IMR-90 (cell line): ENCODE results near the gene DYRK1A. TPM values are rescaled to one million over a fixed set of nuclear protein-coding genes. Genes with fewer than 3 reads are reported as not detected.

Experiments used
- ATAC-seq: fragments of 200-7000 bp; cut with Tn5 transposase; 2 replicates; pipeline ENCODE4 v1.9.1; 2020; ENCODE audit warnings: low read depth, mild to moderate bottlenecking, moderate library complexity
- BruUV-seq: library from RNA; stranded (reverse); fragments of 400-500 nt; replicated peaks from 2 replicates; lab custom pipeline; 2021; lab: Mats Ljungman, UMichigan
- CTCF ChIA-PET: fragments of 300-600 bp; formaldehyde crosslinking; extraction: SDS; loops from one replicate; lab custom pipeline; 2021; ENCODE audit warnings: antibody characterized with exemption; lab: Yijun Ruan, JAX
- POLR2A ChIA-PET: fragments of 300-600 bp; sonication (Branson Sonifier 250); formaldehyde crosslinking; loops from one replicate; lab custom pipeline; 2022; ENCODE audit warnings: antibody characterized with exemption; ENCODE audit not compliant: unreplicated experiment; lab: Charles Lee
- DNase-seq: peaks from one replicate; pipeline ENCODE4 v3.0.0; 2013
- H2AFZ ChIP-seq: replicated peaks from 2 replicates; pipeline ENCODE3; 2013; ENCODE audit warnings: low read length, mild to moderate bottlenecking; ENCODE audit not compliant: poor library complexity
- H2AK5ac ChIP-seq: 2 replicates; pipeline ENCODE4 v1.6.1; 2013; ENCODE audit warnings: low read depth, low read length, inconsistent platforms
- H2AK9ac ChIP-seq: replicated peaks from 2 replicates; pipeline ENCODE3; 2013; ENCODE audit warnings: mild to moderate bottlenecking, low read depth, low read length, moderate library complexity; ENCODE audit not compliant: poor library complexity
- H2BK120ac ChIP-seq: 2 replicates; pipeline ENCODE4 v1.6.1; 2013; ENCODE audit warnings: low read depth, low read length, inconsistent platforms
- H2BK15ac ChIP-seq: 3 replicates; pipeline ENCODE4 v1.6.1; 2013; ENCODE audit warnings: low read depth, low read length, inconsistent platforms
- H2BK20ac ChIP-seq: 2 replicates; pipeline ENCODE4 v1.6.1; 2013; ENCODE audit warnings: low read depth, mild to moderate bottlenecking, inconsistent platforms, low read length, moderate library complexity
- H2BK5ac ChIP-seq: 2 replicates; pipeline ENCODE4 v1.6.1; 2013; ENCODE audit warnings: mild to moderate bottlenecking, low read depth, low read length, inconsistent platforms; ENCODE audit not compliant: poor library complexity, severe bottlenecking
- H3K14ac ChIP-seq: replicated peaks from 2 replicates; pipeline ENCODE4 v1.6.1; 2013; ENCODE audit warnings: low read depth, low read length, inconsistent platforms
- H3K18ac ChIP-seq: 2 replicates; pipeline ENCODE4 v1.6.1; 2013; ENCODE audit warnings: low read depth, low read length, control low read depth
- H3K23ac ChIP-seq: 2 replicates; pipeline ENCODE4 v1.6.1; 2013; ENCODE audit warnings: low read depth, low read length, inconsistent platforms
- H3K27ac ChIP-seq: 2 replicates; pipeline ENCODE4 v1.5.1; 2013; ENCODE audit warnings: mild to moderate bottlenecking, control low read depth, low read length; ENCODE audit not compliant: insufficient read depth
- H3K27me3 ChIP-seq: 2 replicates; pipeline ENCODE4 v1.6.1; 2013; ENCODE audit warnings: low read length; ENCODE audit not compliant: control insufficient read depth, insufficient read depth
- H3K36me3 ChIP-seq: 2 replicates; pipeline ENCODE4 v1.6.1; 2013; ENCODE audit warnings: low read length, mixed read lengths; ENCODE audit not compliant: control insufficient read depth, insufficient read depth
- H3K4ac ChIP-seq: 2 replicates; pipeline ENCODE4 v1.6.1; 2013; ENCODE audit warnings: low read depth, low read length, inconsistent platforms
- H3K4me1 ChIP-seq: 2 replicates; pipeline ENCODE4 v1.6.1; 2013; ENCODE audit warnings: low read length, mixed read lengths; ENCODE audit not compliant: control insufficient read depth, insufficient read depth
- H3K4me2 ChIP-seq: 2 replicates; pipeline ENCODE4 v1.6.1; 2013; ENCODE audit warnings: low read depth, mild to moderate bottlenecking, control low read depth, low read length, moderate library complexity
- H3K4me3 ChIP-seq: 2 replicates; pipeline ENCODE4 v1.5.1; 2013; ENCODE audit warnings: low read depth, mild to moderate bottlenecking, control low read depth, low read length, moderate library complexity; ENCODE audit not compliant: insufficient read depth
- H3K56ac ChIP-seq: 2 replicates; pipeline ENCODE4 v1.6.1; 2013; ENCODE audit warnings: low read length, inconsistent platforms; ENCODE audit not compliant: insufficient read depth; ENCODE audit errors: extremely low read depth
- H3K79me1 ChIP-seq, 2 experiments: 2 replicates each; pipeline ENCODE4 v1.6.1; 2013; ENCODE audit warnings: low read length in 2 of 2, inconsistent platforms in 1 of 2, low read depth in 1 of 2
- H3K9ac ChIP-seq: 2 replicates; pipeline ENCODE4 v1.6.1; 2013; ENCODE audit warnings: low read depth, low read length, control low read depth
- H3K9me1 ChIP-seq: 2 replicates; pipeline ENCODE4 v1.6.1; 2013; ENCODE audit warnings: low read length, inconsistent platforms; ENCODE audit not compliant: insufficient read depth
- H3K9me3 ChIP-seq: 2 replicates; pipeline ENCODE4 v1.6.1; 2013; ENCODE audit warnings: low read length; ENCODE audit not compliant: control insufficient read depth, insufficient read depth
- H4K20me1 ChIP-seq: 2 replicates; pipeline ENCODE4 v1.6.1; 2013; ENCODE audit warnings: low read length, inconsistent platforms; ENCODE audit not compliant: insufficient read depth
- H4K5ac ChIP-seq: 2 replicates; pipeline ENCODE4 v1.6.1; 2013; ENCODE audit warnings: mild to moderate bottlenecking, low read depth, low read length, control low read depth
- H4K8ac ChIP-seq, 2 experiments: 2 replicates each; pipeline ENCODE4 v1.6.1; 2013; ENCODE audit warnings: low read depth in 2 of 2, low read length in 2 of 2, control low read depth in 1 of 2, inconsistent platforms in 1 of 2
- H4K91ac ChIP-seq: 2 replicates; pipeline ENCODE4 v1.6.1; 2013; ENCODE audit warnings: low read depth, low read length, inconsistent platforms; ENCODE audit not compliant: insufficient read depth
- BHLHE40 ChIP-seq: fragments of 150-350 bp; IDR thresholded peaks from 2 replicates; pipeline ENCODE4 v1.6.1; 2016; ENCODE audit warnings: mild to moderate bottlenecking, low read depth, low read length
- MAZ ChIP-seq: IDR thresholded peaks from 2 replicates; pipeline ENCODE4 v1.6.1; 2012; ENCODE audit warnings: low read depth, mild to moderate bottlenecking, low read length, improper control_type of control experiment, moderate library complexity, borderline replicate concordance
- RAD21 ChIP-seq: IDR thresholded peaks from 2 replicates; pipeline ENCODE4 v1.6.1; 2012; ENCODE audit warnings: low read length, improper control_type of control experiment
- RCOR1 ChIP-seq: IDR thresholded peaks from 2 replicates; pipeline ENCODE4 v1.6.1; 2012; ENCODE audit warnings: mild to moderate bottlenecking, low read length, improper control_type of control experiment; ENCODE audit not compliant: insufficient replicate concordance
- SMC3 ChIP-seq: fragments of 150-350 bp; IDR thresholded peaks from 2 replicates; pipeline ENCODE4 v1.6.1; 2016; ENCODE audit warnings: low read depth, mild to moderate bottlenecking, antibody characterized with exemption, low read length, moderate library complexity
- WGBS, 2 experiments: methylation state at CpG; one replicate each; pipeline versions ENCODE4 v1.1.5 to v1.1.7; 2013; ENCODE audit warnings: missing lambda C conversion rate in 2 of 2; ENCODE audit not compliant: insufficient read length in 1 of 2; ENCODE audit errors: extremely low coverage in 2 of 2; 5-methylcytosine and 5-hydroxymethylcytosine counted together
- dilution Hi-C: fragments of 300-500 bp; cut with HindIII; formaldehyde crosslinking; loops from one replicate; pipeline ENCODE4 v1.14.3; 2018; ENCODE audit warnings: low sequenced_read_pairs; ENCODE audit not compliant: unreplicated experiment
- in situ Hi-C: fragments of 300-500 bp; cut with MboI; formaldehyde crosslinking; loops from 3 replicates; pipeline ENCODE4 v1.14.3; 2019; ENCODE audit warnings: low sequenced_read_pairs, inconsistent platforms, mixed read lengths
- intact Hi-C: fragments of 100-400 bp; cut with micrococcal nuclease; formaldehyde crosslinking; loops from 2 replicates; pipeline ENCODE4 v1.10.0; 2022
- polyA plus RNA-seq, 3 experiments: library from polyadenylated mRNA; depleted of rRNA; stranded (reverse); fragments of >200 nt; gene quantifications; 2 replicates each; pipeline ENCODE4 v1.2.3, GENCODE V29; 2012; ENCODE audit warnings: low replicate concordance in 1 of 3
- total RNA-seq: library from RNA; depleted of rRNA; stranded (reverse); fragments of >200 nt; gene quantifications from 2 replicates; pipeline ENCODE4 v1.2.3, GENCODE V29; 2012

The DYRK1A gene
- total and polyA plus RNA-seq, 2 of the 4 experiments (the other 2 are of a cell fraction), result 18.6 to 50.5 TPM

DNA sequence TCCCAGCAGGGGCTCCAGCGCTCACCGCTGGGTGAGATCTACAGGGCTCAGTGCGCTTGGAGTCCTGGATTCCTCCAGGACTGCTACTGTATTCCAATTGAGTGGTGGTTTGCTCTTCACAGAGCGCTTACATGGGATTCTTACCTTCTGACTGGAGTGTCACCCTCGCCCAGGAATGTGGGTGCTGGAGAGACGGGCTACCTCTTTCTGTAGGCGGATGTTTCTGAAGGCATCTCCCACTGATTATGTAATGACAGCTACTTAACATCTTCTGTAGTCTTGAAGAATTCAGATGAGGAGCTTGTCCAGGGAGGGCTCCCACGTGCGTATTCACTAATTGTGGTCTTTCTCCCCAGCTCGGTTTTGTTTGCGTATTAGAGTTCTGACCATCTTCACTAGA lies 154.2 kb downstream of the DYRK1A start:
- DNase-seq (no peak), ATAC-seq (no peak)
- 93% methylated on average over 3 of the region's 11 CpGs; no CpG with 5 or more reads in 1 of the 2 experiments for WGBS, 2 experiments
- ChIA-PET CTCF (no interaction called here), POLR2A (no interaction called here)
- no peak overlapping the region for H2BK20ac ChIP-seq
- no peak overlapping the region for H2BK5ac ChIP-seq
- no peak overlapping the region for H3K23ac ChIP-seq
- intact Hi-C loops, result no loop called here
- H4K8ac ChIP-seq, result no peak overlapping the region
- no peak overlapping the region for H3K14ac ChIP-seq
- H2AFZ ChIP-seq, result no peak overlapping the region
- no peak overlapping the region for H3K18ac ChIP-seq
- no peak overlapping the region for H2AK5ac ChIP-seq
- no peaks in the 10 kb centered on the region for H3K9me3 ChIP-seq
- no peaks in the 10 kb centered on the region for H3K27me3 ChIP-seq
- H3K79me1 ChIP-seq, result peaks cover 0 to 12% of the 10 kb centered on the region in 2 experiments; a peak in 2 of 4 replicates
- dilution Hi-C loops, result no loop called here
- no peak overlapping the region for H3K56ac ChIP-seq
- H2AK9ac ChIP-seq, result no peak overlapping the region
- no peak overlapping the region for H3K27ac ChIP-seq
- no peak for TF ChIP-seq RAD21
- no peak for TF ChIP-seq BHLHE40
- TF ChIP-seq RCOR1, result no peak
- no peak for TF ChIP-seq MAZ
- no peak for TF ChIP-seq SMC3
- no peak overlapping the region for H4K5ac ChIP-seq
- no peak overlapping the region for H3K4me2 ChIP-seq
- 0 out of 2 replicates have a peak, but pooled peaks cover 2% of the 10 kb centered on the region for H3K4me1 ChIP-seq
- peaks cover 11% of the 10 kb centered on the region for H3K36me3 ChIP-seq
- H4K91ac ChIP-seq, result no peak overlapping the region
- H2BK120ac ChIP-seq, result no peak overlapping the region
- no peak overlapping the region for H3K4ac ChIP-seq
- H3K9me1 ChIP-seq, result peaks cover 3% of the 10 kb centered on the region
- no peak overlapping the region for H3K4me3 ChIP-seq
- in situ Hi-C loops, result no loop called here
- no peak overlapping the region for H2BK15ac ChIP-seq
- no peak overlapping the region for H3K9ac ChIP-seq
- BruUV-seq, result no TSS peak
- no peaks in the 10 kb centered on the region for H4K20me1 ChIP-seq
